IMR-90 (cell line): ENCODE results near the gene NRDC. TPM values are rescaled to one million over a fixed set of nuclear protein-coding genes. Genes with fewer than 3 reads are reported as not detected.

ENCODE experiments used
- ATAC-seq: fragments of 200-7000 bp; cut with Tn5 transposase; 2 replicates; pipeline ENCODE4 v1.9.1; 2020; ENCODE audit warnings: low read depth, mild to moderate bottlenecking, moderate library complexity
- BruUV-seq: library from RNA; stranded (reverse); fragments of 400-500 nt; replicated peaks from 2 replicates; lab custom pipeline; 2021; lab: Mats Ljungman, UMichigan
- CTCF ChIA-PET: fragments of 300-600 bp; formaldehyde crosslinking; extraction: SDS; loops from one replicate; lab custom pipeline; 2021; ENCODE audit warnings: antibody characterized with exemption; lab: Yijun Ruan, JAX
- POLR2A ChIA-PET: fragments of 300-600 bp; sonication (Branson Sonifier 250); formaldehyde crosslinking; loops from one replicate; lab custom pipeline; 2022; ENCODE audit warnings: antibody characterized with exemption; ENCODE audit not compliant: unreplicated experiment; lab: Charles Lee
- DNase-seq: peaks from one replicate; pipeline ENCODE4 v3.0.0; 2013
- H2AFZ ChIP-seq: replicated peaks from 2 replicates; pipeline ENCODE3; 2013; ENCODE audit warnings: low read length, mild to moderate bottlenecking; ENCODE audit not compliant: poor library complexity
- H2AK5ac ChIP-seq: 2 replicates; pipeline ENCODE4 v1.6.1; 2013; ENCODE audit warnings: low read depth, low read length, inconsistent platforms
- H2AK9ac ChIP-seq: replicated peaks from 2 replicates; pipeline ENCODE3; 2013; ENCODE audit warnings: mild to moderate bottlenecking, low read depth, low read length, moderate library complexity; ENCODE audit not compliant: poor library complexity
- H2BK120ac ChIP-seq: 2 replicates; pipeline ENCODE4 v1.6.1; 2013; ENCODE audit warnings: low read depth, low read length, inconsistent platforms
- H2BK15ac ChIP-seq: 3 replicates; pipeline ENCODE4 v1.6.1; 2013; ENCODE audit warnings: low read depth, low read length, inconsistent platforms
- H2BK20ac ChIP-seq: 2 replicates; pipeline ENCODE4 v1.6.1; 2013; ENCODE audit warnings: low read depth, mild to moderate bottlenecking, inconsistent platforms, low read length, moderate library complexity
- H2BK5ac ChIP-seq: 2 replicates; pipeline ENCODE4 v1.6.1; 2013; ENCODE audit warnings: mild to moderate bottlenecking, low read depth, low read length, inconsistent platforms; ENCODE audit not compliant: poor library complexity, severe bottlenecking
- H3K14ac ChIP-seq: replicated peaks from 2 replicates; pipeline ENCODE4 v1.6.1; 2013; ENCODE audit warnings: low read depth, low read length, inconsistent platforms
- H3K18ac ChIP-seq: 2 replicates; pipeline ENCODE4 v1.6.1; 2013; ENCODE audit warnings: low read depth, low read length, control low read depth
- H3K23ac ChIP-seq: 2 replicates; pipeline ENCODE4 v1.6.1; 2013; ENCODE audit warnings: low read depth, low read length, inconsistent platforms
- H3K27ac ChIP-seq: 2 replicates; pipeline ENCODE4 v1.5.1; 2013; ENCODE audit warnings: mild to moderate bottlenecking, control low read depth, low read length; ENCODE audit not compliant: insufficient read depth
- H3K27me3 ChIP-seq: 2 replicates; pipeline ENCODE4 v1.6.1; 2013; ENCODE audit warnings: low read length; ENCODE audit not compliant: control insufficient read depth, insufficient read depth
- H3K36me3 ChIP-seq: 2 replicates; pipeline ENCODE4 v1.6.1; 2013; ENCODE audit warnings: low read length, mixed read lengths; ENCODE audit not compliant: control insufficient read depth, insufficient read depth
- H3K4ac ChIP-seq: 2 replicates; pipeline ENCODE4 v1.6.1; 2013; ENCODE audit warnings: low read depth, low read length, inconsistent platforms
- H3K4me1 ChIP-seq: 2 replicates; pipeline ENCODE4 v1.6.1; 2013; ENCODE audit warnings: low read length, mixed read lengths; ENCODE audit not compliant: control insufficient read depth, insufficient read depth
- H3K4me2 ChIP-seq: 2 replicates; pipeline ENCODE4 v1.6.1; 2013; ENCODE audit warnings: low read depth, mild to moderate bottlenecking, control low read depth, low read length, moderate library complexity
- H3K4me3 ChIP-seq: 2 replicates; pipeline ENCODE4 v1.5.1; 2013; ENCODE audit warnings: low read depth, mild to moderate bottlenecking, control low read depth, low read length, moderate library complexity; ENCODE audit not compliant: insufficient read depth
- H3K56ac ChIP-seq: 2 replicates; pipeline ENCODE4 v1.6.1; 2013; ENCODE audit warnings: low read length, inconsistent platforms; ENCODE audit not compliant: insufficient read depth; ENCODE audit errors: extremely low read depth
- H3K79me1 ChIP-seq, 2 experiments: 2 replicates each; pipeline ENCODE4 v1.6.1; 2013; ENCODE audit warnings: low read length in 2 of 2, inconsistent platforms in 1 of 2, low read depth in 1 of 2
- H3K9ac ChIP-seq: 2 replicates; pipeline ENCODE4 v1.6.1; 2013; ENCODE audit warnings: low read depth, low read length, control low read depth
- H3K9me1 ChIP-seq: 2 replicates; pipeline ENCODE4 v1.6.1; 2013; ENCODE audit warnings: low read length, inconsistent platforms; ENCODE audit not compliant: insufficient read depth
- H3K9me3 ChIP-seq: 2 replicates; pipeline ENCODE4 v1.6.1; 2013; ENCODE audit warnings: low read length; ENCODE audit not compliant: control insufficient read depth, insufficient read depth
- H4K20me1 ChIP-seq: 2 replicates; pipeline ENCODE4 v1.6.1; 2013; ENCODE audit warnings: low read length, inconsistent platforms; ENCODE audit not compliant: insufficient read depth
- H4K5ac ChIP-seq: 2 replicates; pipeline ENCODE4 v1.6.1; 2013; ENCODE audit warnings: mild to moderate bottlenecking, low read depth, low read length, control low read depth
- H4K8ac ChIP-seq, 2 experiments: 2 replicates each; pipeline ENCODE4 v1.6.1; 2013; ENCODE audit warnings: low read depth in 2 of 2, low read length in 2 of 2, control low read depth in 1 of 2, inconsistent platforms in 1 of 2
- H4K91ac ChIP-seq: 2 replicates; pipeline ENCODE4 v1.6.1; 2013; ENCODE audit warnings: low read depth, low read length, inconsistent platforms; ENCODE audit not compliant: insufficient read depth
- BHLHE40 ChIP-seq: fragments of 150-350 bp; IDR thresholded peaks from 2 replicates; pipeline ENCODE4 v1.6.1; 2016; ENCODE audit warnings: mild to moderate bottlenecking, low read depth, low read length
- CEBPB ChIP-seq: IDR thresholded peaks from 2 replicates; pipeline ENCODE4 v1.6.1; 2012; ENCODE audit warnings: low read depth, low read length, improper control_type of control experiment
- CHD1 ChIP-seq: IDR thresholded peaks from 2 replicates; pipeline ENCODE4 v1.6.1; 2012; ENCODE audit warnings: low read depth, low read length, improper control_type of control experiment
- ELK1 ChIP-seq: fragments of 150-350 bp; IDR thresholded peaks from 2 replicates; pipeline ENCODE4 v1.6.1; 2016; ENCODE audit warnings: low read depth, mild to moderate bottlenecking, low read length, moderate library complexity, borderline replicate concordance
- FOS ChIP-seq: fragments of 150-350 bp; IDR thresholded peaks from 2 replicates; pipeline ENCODE4 v1.6.1; 2016; ENCODE audit warnings: low read depth, low read length
- MAFK ChIP-seq: IDR thresholded peaks from 2 replicates; pipeline ENCODE4 v1.6.1; 2012; ENCODE audit warnings: low read depth, low read length, improper control_type of control experiment
- MAZ ChIP-seq: IDR thresholded peaks from 2 replicates; pipeline ENCODE4 v1.6.1; 2012; ENCODE audit warnings: low read depth, mild to moderate bottlenecking, low read length, improper control_type of control experiment, moderate library complexity, borderline replicate concordance
- NFE2L2 ChIP-seq: fragments of 150-350 bp; IDR thresholded peaks from 2 replicates; pipeline ENCODE4 v1.6.1; 2016; ENCODE audit warnings: low read depth, mild to moderate bottlenecking, low read length
- POLR2A ChIP-seq: IDR thresholded peaks from 2 replicates; pipeline ENCODE4 v1.6.1; 2012; ENCODE audit warnings: mild to moderate bottlenecking, low read depth, low read length
- RAD21 ChIP-seq: IDR thresholded peaks from 2 replicates; pipeline ENCODE4 v1.6.1; 2012; ENCODE audit warnings: low read length, improper control_type of control experiment
- RCOR1 ChIP-seq: IDR thresholded peaks from 2 replicates; pipeline ENCODE4 v1.6.1; 2012; ENCODE audit warnings: mild to moderate bottlenecking, low read length, improper control_type of control experiment; ENCODE audit not compliant: insufficient replicate concordance
- RFX5 ChIP-seq: IDR thresholded peaks from 2 replicates; pipeline ENCODE4 v1.8.0; 2012; ENCODE audit warnings: low read depth, mild to moderate bottlenecking, low read length, moderate library complexity
- SMC3 ChIP-seq: fragments of 150-350 bp; IDR thresholded peaks from 2 replicates; pipeline ENCODE4 v1.6.1; 2016; ENCODE audit warnings: low read depth, mild to moderate bottlenecking, antibody characterized with exemption, low read length, moderate library complexity
- WGBS, 2 experiments: methylation state at CpG; one replicate each; pipeline versions ENCODE4 v1.1.5 to v1.1.7; 2013; ENCODE audit warnings: missing lambda C conversion rate in 2 of 2; ENCODE audit not compliant: insufficient read length in 1 of 2; ENCODE audit errors: extremely low coverage in 2 of 2; 5-methylcytosine and 5-hydroxymethylcytosine counted together
- dilution Hi-C: fragments of 300-500 bp; cut with HindIII; formaldehyde crosslinking; loops from one replicate; pipeline ENCODE4 v1.14.3; 2018; ENCODE audit warnings: low sequenced_read_pairs; ENCODE audit not compliant: unreplicated experiment
- in situ Hi-C: fragments of 300-500 bp; cut with MboI; formaldehyde crosslinking; loops from 3 replicates; pipeline ENCODE4 v1.14.3; 2019; ENCODE audit warnings: low sequenced_read_pairs, inconsistent platforms, mixed read lengths
- intact Hi-C: fragments of 100-400 bp; cut with micrococcal nuclease; formaldehyde crosslinking; loops from 2 replicates; pipeline ENCODE4 v1.10.0; 2022
- polyA plus RNA-seq, 3 experiments: library from polyadenylated mRNA; depleted of rRNA; stranded (reverse); fragments of >200 nt; gene quantifications; 2 replicates each; pipeline ENCODE4 v1.2.3, GENCODE V29; 2012; ENCODE audit warnings: low replicate concordance in 1 of 3
- total RNA-seq: library from RNA; depleted of rRNA; stranded (reverse); fragments of >200 nt; gene quantifications from 2 replicates; pipeline ENCODE4 v1.2.3, GENCODE V29; 2012
- TF ChIP-seq, protein P1 (sequence below): conservative IDR thresholded peaks from 2 replicates; pipeline ENCODE4 v1.5.1; 2012; ENCODE audit warnings: mild to moderate bottlenecking, low read depth, low read length, improper control_type of control experiment

Gene NRDC
- total and polyA plus RNA-seq, 2 of the 4 experiments (the other 2 are of a cell fraction): 75.8 to 84.7 TPM

DNA sequence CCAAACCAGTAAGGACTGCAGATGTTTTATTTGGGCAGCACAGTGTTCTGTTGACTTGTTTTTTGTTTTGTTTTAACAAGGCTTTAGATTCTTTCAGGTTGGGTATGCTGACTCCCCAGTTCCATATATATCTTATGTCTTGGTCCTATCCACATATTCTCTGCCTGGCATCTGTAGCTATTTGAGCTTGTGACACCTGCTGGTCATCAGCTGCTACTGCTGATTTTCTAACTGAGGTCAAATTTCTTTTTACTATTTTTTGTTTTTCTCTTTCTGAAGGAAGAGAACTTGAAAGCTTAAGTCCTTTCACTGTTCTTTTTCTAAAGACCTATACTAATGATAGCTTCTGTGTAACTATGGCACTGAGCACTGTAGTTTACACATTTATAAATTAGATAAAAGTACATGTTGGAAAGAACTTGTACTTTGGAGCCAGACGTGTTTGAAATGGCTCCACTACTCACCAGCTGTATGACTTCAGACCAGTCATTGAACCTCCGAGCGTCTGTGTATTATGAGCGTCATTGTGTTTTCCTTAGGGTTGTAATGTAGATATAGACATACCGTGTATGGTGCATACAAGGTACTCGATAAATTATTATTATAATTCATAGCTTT, 109.4 kb downstream of the NRDC start:
- intact Hi-C loops: loop anchor here (1.0 kb wide), 1 partner anchor 142 kb away; no protein-coding TSS in a partner anchor
- no peaks in the 10 kb centered on the region for H4K20me1 ChIP-seq
- no peak overlapping the region for H4K8ac ChIP-seq
- no peak overlapping the region for H4K91ac ChIP-seq
- H2BK20ac ChIP-seq: no peak overlapping the region
- no peak overlapping the region for H2BK120ac ChIP-seq
- H3K18ac ChIP-seq: no peak overlapping the region
- peaks cover 7% of the 10 kb centered on the region for H3K9me1 ChIP-seq
- no peak overlapping the region for H3K4me3 ChIP-seq
- ChIA-PET CTCF (interaction anchor here (0.5 to 1.9 kb wide), 14 partner anchors 8 to 550 kb away, joined by 3 to 9 read pairs (median 4); no protein-coding TSS in a partner anchor), POLR2A (no interaction called here)
- no peak overlapping the region for H4K5ac ChIP-seq
- H3K9ac ChIP-seq: no peak overlapping the region
- H3K4me2 ChIP-seq: no peak overlapping the region
- H3K9me3 ChIP-seq: no peaks in the 10 kb centered on the region
- no peak overlapping the region for H3K4ac ChIP-seq
- no peak overlapping the region for H3K14ac ChIP-seq
- H3K79me1 ChIP-seq: peaks cover 12 to 32% of the 10 kb centered on the region in 2 experiments; a peak in 3 of 4 replicates
- H3K27ac ChIP-seq: no peak overlapping the region
- H3K36me3 ChIP-seq: peaks cover 19% of the 10 kb centered on the region
- H3K56ac ChIP-seq: no peak overlapping the region
- dilution Hi-C loops: no loop called here
- H2BK15ac ChIP-seq: no peak overlapping the region
- H3K27me3 ChIP-seq: no peaks in the 10 kb centered on the region
- H3K23ac ChIP-seq: no peak overlapping the region
- BruUV-seq: no TSS peak
- TF ChIP-seq SMC3 (peak; percentile 90), BHLHE40 (no peak), FOS (no peak), MAZ (no peak), NFE2L2 (no peak), CHD1 (no peak), MAFK (no peak), RCOR1 (no peak), RAD21 (peak; percentile 80), ELK1 (no peak), POLR2A (no peak), RFX5 (no peak), CEBPB (no peak)
- TF ChIP-seq, protein P1, sequence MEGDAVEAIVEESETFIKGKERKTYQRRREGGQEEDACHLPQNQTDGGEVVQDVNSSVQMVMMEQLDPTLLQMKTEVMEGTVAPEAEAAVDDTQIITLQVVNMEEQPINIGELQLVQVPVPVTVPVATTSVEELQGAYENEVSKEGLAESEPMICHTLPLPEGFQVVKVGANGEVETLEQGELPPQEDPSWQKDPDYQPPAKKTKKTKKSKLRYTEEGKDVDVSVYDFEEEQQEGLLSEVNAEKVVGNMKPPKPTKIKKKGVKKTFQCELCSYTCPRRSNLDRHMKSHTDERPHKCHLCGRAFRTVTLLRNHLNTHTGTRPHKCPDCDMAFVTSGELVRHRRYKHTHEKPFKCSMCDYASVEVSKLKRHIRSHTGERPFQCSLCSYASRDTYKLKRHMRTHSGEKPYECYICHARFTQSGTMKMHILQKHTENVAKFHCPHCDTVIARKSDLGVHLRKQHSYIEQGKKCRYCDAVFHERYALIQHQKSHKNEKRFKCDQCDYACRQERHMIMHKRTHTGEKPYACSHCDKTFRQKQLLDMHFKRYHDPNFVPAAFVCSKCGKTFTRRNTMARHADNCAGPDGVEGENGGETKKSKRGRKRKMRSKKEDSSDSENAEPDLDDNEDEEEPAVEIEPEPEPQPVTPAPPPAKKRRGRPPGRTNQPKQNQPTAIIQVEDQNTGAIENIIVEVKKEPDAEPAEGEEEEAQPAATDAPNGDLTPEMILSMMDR: peak; percentile 78
- H2AK5ac ChIP-seq: no peak overlapping the region
- no CpG with 5 or more reads among the region's 6 CpGs for WGBS, 2 experiments
- no peaks in the 10 kb centered on the region; the same call in 1 of the 2 replicates for H3K4me1 ChIP-seq
- no peak overlapping the region for H2AK9ac ChIP-seq
- DNase-seq (peak; percentile 80), ATAC-seq (peak; percentile 97)
- no peak overlapping the region for H2AFZ ChIP-seq
- in situ Hi-C loops: no loop called here
- H2BK5ac ChIP-seq: no peak overlapping the region
